GM23338 (cell line): ENCODE results near the gene TANGO2. TPM values are rescaled to one million over a fixed set of nuclear protein-coding genes. Genes with fewer than 3 reads are reported as not detected.

Experiments used
- ATAC-seq: fragments of 200-7000 bp; cut with Tn5 transposase; 3 replicates; pipeline ENCODE4 v1.9.1; 2020
- DNase-seq: peaks from one replicate; pipeline ENCODE4 v3.0.0-alpha.2; 2015; ENCODE audit warnings: low spot score
- H2AFZ ChIP-seq: fragments of 200-600 bp; sonication (generic); 2 replicates; pipeline ENCODE4 v1.8.0; 2016; ENCODE audit warnings: antibody characterized with exemption, mild to moderate bottlenecking, moderate library complexity
- H3F3A ChIP-seq: fragments of 200-600 bp; sonication (generic); replicated peaks from 2 replicates; pipeline ENCODE4 v1.8.0; 2017; ENCODE audit warnings: antibody characterized with exemption, mixed run types, low read depth
- H3K27ac ChIP-seq: fragments of 200-600 bp; sonication (generic); 2 replicates; pipeline ENCODE4 v1.6.1; 2016; ENCODE audit warnings: low read depth
- H3K27me3 ChIP-seq: fragments of 200-600 bp; sonication (generic); 2 replicates; pipeline ENCODE4 v1.8.0; 2016; ENCODE audit warnings: mild to moderate bottlenecking, mixed run types, moderate library complexity; ENCODE audit not compliant: insufficient read depth
- H3K36me3 ChIP-seq: fragments of 200-600 bp; sonication (generic); 2 replicates; pipeline ENCODE4 v1.8.0; 2016; ENCODE audit warnings: mild to moderate bottlenecking; ENCODE audit not compliant: insufficient read depth
- H3K4me1 ChIP-seq: fragments of 200-600 bp; sonication (generic); 2 replicates; pipeline ENCODE4 v1.8.0; 2016; ENCODE audit warnings: mild to moderate bottlenecking, moderate library complexity; ENCODE audit not compliant: insufficient read depth
- H3K4me2 ChIP-seq: fragments of 200-600 bp; sonication (generic); 2 replicates; pipeline ENCODE4 v1.7.1; 2017; ENCODE audit warnings: mixed run types
- H3K4me3 ChIP-seq: fragments of 200-600 bp; sonication (generic); 2 replicates; pipeline ENCODE4 v1.6.1; 2016; ENCODE audit warnings: mixed run types
- H3K79me2 ChIP-seq: fragments of 200-600 bp; sonication (generic); replicated peaks from 2 replicates; pipeline ENCODE4 v1.8.0; 2017; ENCODE audit warnings: mild to moderate bottlenecking; ENCODE audit not compliant: insufficient read depth
- H3K9me2 ChIP-seq: fragments of 200-600 bp; sonication (generic); 2 replicates; pipeline ENCODE4 v1.8.0; 2017; ENCODE audit not compliant: insufficient read depth
- H4K20me1 ChIP-seq: fragments of 200-600 bp; sonication (generic); replicated peaks from 2 replicates; pipeline ENCODE4 v1.8.0; 2017; ENCODE audit warnings: mild to moderate bottlenecking; ENCODE audit not compliant: insufficient read depth
- H3K27ac Mint-ChIP-seq: 2 replicates; pipeline ENCODE4 v1.8.0; 2020; ENCODE audit warnings: inconsistent platforms, mild to moderate bottlenecking, moderate library complexity, mixed read lengths
- H3K27me3 Mint-ChIP-seq: 3 replicates; pipeline ENCODE4 v1.8.0; 2022; ENCODE audit warnings: low read depth, mild to moderate bottlenecking, moderate library complexity, mixed read lengths, inconsistent platforms; ENCODE audit not compliant: insufficient read depth, poor library complexity
- H3K36me3 Mint-ChIP-seq: 3 replicates; pipeline ENCODE4 v1.8.0; 2021; ENCODE audit warnings: low read depth, mild to moderate bottlenecking, inconsistent platforms, moderate library complexity, mixed read lengths
- H3K4me1 Mint-ChIP-seq: 3 replicates; pipeline ENCODE4 v1.8.0; 2020; ENCODE audit warnings: mild to moderate bottlenecking, inconsistent platforms, mixed read lengths
- H3K4me3 Mint-ChIP-seq: 3 replicates; pipeline ENCODE4 v1.8.0; 2021; ENCODE audit warnings: moderate library complexity, mild to moderate bottlenecking, inconsistent platforms, mixed read lengths
- H3K9me3 Mint-ChIP-seq: 3 replicates; pipeline ENCODE4 v1.8.0; 2020; ENCODE audit warnings: moderate library complexity, mild to moderate bottlenecking, inconsistent platforms, mixed read lengths
- CREB1 ChIP-seq: fragments of 250-450 bp; sonication (Bioruptor Pico); IDR thresholded peaks from 2 replicates; pipeline ENCODE4 v1.5.0; 2020; ENCODE audit warnings: low read depth, mild to moderate bottlenecking, moderate library complexity
- CTCF ChIP-seq, 2 experiments: fragments of 200-600 bp in 1 of 2; sonication (generic) in 1 of 2; conservative IDR thresholded peaks; 2 replicates each; pipeline versions ENCODE4 v1.5.1 to v1.6.1; 2016 to 2017; ENCODE audit warnings: antibody characterized with exemption in 2 of 2, low read depth in 2 of 2, mild to moderate bottlenecking in 2 of 2, moderate library complexity in 1 of 2
- EZH2phosphoT487 ChIP-seq: fragments of 200-600 bp; sonication (generic); IDR thresholded peaks from one replicate; pipeline ENCODE4 v1.8.1; 2018; ENCODE audit warnings: antibody characterized with exemption; ENCODE audit not compliant: unreplicated experiment
- JUNB ChIP-seq: IDR thresholded peaks from one replicate; pipeline ENCODE4 v1.6.1; 2016; ENCODE audit warnings: antibody characterized with exemption; ENCODE audit not compliant: unreplicated experiment
- NANOG ChIP-seq: IDR thresholded peaks from 2 replicates; pipeline ENCODE4 v1.6.1; 2016; ENCODE audit warnings: antibody characterized with exemption, borderline replicate concordance
- STAT1 ChIP-seq: IDR thresholded peaks from one replicate; pipeline ENCODE4 v1.6.1; 2016; ENCODE audit warnings: antibody characterized with exemption; ENCODE audit not compliant: unreplicated experiment
- polyA plus RNA-seq: library from polyadenylated mRNA; unstranded; fragments of >200 nt; fragmentation: Nextera tagmentation; extraction: Ambion mirVana; gene quantifications from 2 replicates; pipeline ENCODE4 v1.2.1, GENCODE V29; 2016
- total RNA-seq: library from RNA; depleted of rRNA; stranded (reverse); fragments of >200 nt; shearing (Covaris generic); gene quantifications from 2 replicates; pipeline ENCODE4 v1.2.3, GENCODE V29; 2014
- TF ChIP-seq, protein P1 (sequence below): fragments of 250-450 bp; sonication (Bioruptor Pico); IDR thresholded peaks from 2 replicates; pipeline ENCODE4 v1.5.0; 2020; ENCODE audit warnings: mild to moderate bottlenecking, moderate library complexity
- TF ChIP-seq, protein P2 (sequence below): IDR thresholded peaks from 2 replicates; pipeline ENCODE4 v1.6.1; 2016; ENCODE audit warnings: antibody characterized with exemption

The TANGO2 gene
- total and polyA plus RNA-seq, 2 experiments from 2014 or later: 6.9 to 15.0 TPM

DNA sequence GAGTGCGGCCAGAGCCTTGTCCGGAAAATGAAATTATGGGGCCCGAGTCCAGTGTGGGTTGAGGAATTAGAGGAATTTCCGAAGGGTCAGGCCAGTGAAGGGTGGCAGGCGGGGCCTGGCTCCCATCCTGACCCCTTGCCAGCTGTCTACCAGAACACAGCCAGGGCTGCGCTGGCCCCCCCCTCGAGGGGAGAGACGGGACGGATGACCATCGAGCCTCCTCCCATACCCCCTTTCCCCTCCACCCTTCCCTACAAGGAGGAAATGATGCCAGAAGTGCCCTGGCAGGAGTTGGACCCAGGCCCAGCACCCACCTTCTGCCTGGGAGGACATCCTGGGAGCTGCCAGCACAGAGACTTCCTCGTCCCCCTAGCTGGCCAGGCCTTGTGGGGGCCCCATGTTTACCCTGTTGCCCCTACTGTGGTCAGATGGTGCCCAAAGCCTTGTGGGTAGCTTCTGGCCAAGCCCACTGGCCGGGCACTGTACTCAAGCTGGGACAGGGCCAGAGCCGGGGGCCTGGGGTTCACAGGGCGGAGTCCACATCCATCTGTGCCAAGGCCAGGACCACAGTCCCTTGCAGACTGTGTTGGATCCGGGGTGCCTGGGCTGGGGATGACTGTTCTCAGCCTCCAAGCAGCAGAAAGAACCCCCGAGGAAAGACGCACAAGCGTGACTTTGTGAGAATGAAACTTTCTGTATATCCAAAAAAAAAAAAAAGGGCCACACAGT, 25.1 kb upstream of the TANGO2 start:
- TF ChIP-seq EZH2phosphoT487 (no peak), STAT1 (no peak), CTCF (conservative IDR thresholded peaks at IDR 0.05; ENCODE audit: low read depth in 2 of 2) (no peak), NANOG (no peak), CREB1 (no peak), JUNB (no peak)
- peaks cover 17% of the 10 kb centered on the region for H3K4me1 ChIP-seq

GRCh38 chr22:19996694-19997384, 24.1 kb upstream of the TANGO2 start:
- Histone ChIP-seq H3F3A (no peaks in the 10 kb centered on the region), H3K4me3 (no peak overlapping the region), H4K20me1 (no peaks in the 10 kb centered on the region), H3K27ac (no peak overlapping the region), H3K36me3 (no peaks in the 10 kb centered on the region), H3K4me1 (peaks cover 17% of the 10 kb centered on the region), H3K79me2 (no peaks in the 10 kb centered on the region), H3K4me2 (no peak overlapping the region), H2AFZ (no peak overlapping the region), H3K27me3 (no peaks in the 10 kb centered on the region), H3K9me2 (no peaks in the 10 kb centered on the region)
- no peak for DNase-seq
- Mint-ChIP-seq H3K36me3 (no peaks in the 10 kb centered on the region), H3K27ac (0 out of 2 replicates have a peak overlapping the region, but pooled peaks have one; percentile 70), H3K4me1 (peaks cover 28% of the 10 kb centered on the region), H3K4me3 (no peak overlapping the region), H3K9me3 (no peaks in the 10 kb centered on the region), H3K27me3 (peaks cover 9% of the 10 kb centered on the region)
- ATAC-seq: no peak
- TF ChIP-seq CTCF (conservative IDR thresholded peaks at IDR 0.05; ENCODE audit: low read depth in 2 of 2) (no peak), JUNB (no peak), STAT1 (no peak)
- TF ChIP-seq, protein P1, sequence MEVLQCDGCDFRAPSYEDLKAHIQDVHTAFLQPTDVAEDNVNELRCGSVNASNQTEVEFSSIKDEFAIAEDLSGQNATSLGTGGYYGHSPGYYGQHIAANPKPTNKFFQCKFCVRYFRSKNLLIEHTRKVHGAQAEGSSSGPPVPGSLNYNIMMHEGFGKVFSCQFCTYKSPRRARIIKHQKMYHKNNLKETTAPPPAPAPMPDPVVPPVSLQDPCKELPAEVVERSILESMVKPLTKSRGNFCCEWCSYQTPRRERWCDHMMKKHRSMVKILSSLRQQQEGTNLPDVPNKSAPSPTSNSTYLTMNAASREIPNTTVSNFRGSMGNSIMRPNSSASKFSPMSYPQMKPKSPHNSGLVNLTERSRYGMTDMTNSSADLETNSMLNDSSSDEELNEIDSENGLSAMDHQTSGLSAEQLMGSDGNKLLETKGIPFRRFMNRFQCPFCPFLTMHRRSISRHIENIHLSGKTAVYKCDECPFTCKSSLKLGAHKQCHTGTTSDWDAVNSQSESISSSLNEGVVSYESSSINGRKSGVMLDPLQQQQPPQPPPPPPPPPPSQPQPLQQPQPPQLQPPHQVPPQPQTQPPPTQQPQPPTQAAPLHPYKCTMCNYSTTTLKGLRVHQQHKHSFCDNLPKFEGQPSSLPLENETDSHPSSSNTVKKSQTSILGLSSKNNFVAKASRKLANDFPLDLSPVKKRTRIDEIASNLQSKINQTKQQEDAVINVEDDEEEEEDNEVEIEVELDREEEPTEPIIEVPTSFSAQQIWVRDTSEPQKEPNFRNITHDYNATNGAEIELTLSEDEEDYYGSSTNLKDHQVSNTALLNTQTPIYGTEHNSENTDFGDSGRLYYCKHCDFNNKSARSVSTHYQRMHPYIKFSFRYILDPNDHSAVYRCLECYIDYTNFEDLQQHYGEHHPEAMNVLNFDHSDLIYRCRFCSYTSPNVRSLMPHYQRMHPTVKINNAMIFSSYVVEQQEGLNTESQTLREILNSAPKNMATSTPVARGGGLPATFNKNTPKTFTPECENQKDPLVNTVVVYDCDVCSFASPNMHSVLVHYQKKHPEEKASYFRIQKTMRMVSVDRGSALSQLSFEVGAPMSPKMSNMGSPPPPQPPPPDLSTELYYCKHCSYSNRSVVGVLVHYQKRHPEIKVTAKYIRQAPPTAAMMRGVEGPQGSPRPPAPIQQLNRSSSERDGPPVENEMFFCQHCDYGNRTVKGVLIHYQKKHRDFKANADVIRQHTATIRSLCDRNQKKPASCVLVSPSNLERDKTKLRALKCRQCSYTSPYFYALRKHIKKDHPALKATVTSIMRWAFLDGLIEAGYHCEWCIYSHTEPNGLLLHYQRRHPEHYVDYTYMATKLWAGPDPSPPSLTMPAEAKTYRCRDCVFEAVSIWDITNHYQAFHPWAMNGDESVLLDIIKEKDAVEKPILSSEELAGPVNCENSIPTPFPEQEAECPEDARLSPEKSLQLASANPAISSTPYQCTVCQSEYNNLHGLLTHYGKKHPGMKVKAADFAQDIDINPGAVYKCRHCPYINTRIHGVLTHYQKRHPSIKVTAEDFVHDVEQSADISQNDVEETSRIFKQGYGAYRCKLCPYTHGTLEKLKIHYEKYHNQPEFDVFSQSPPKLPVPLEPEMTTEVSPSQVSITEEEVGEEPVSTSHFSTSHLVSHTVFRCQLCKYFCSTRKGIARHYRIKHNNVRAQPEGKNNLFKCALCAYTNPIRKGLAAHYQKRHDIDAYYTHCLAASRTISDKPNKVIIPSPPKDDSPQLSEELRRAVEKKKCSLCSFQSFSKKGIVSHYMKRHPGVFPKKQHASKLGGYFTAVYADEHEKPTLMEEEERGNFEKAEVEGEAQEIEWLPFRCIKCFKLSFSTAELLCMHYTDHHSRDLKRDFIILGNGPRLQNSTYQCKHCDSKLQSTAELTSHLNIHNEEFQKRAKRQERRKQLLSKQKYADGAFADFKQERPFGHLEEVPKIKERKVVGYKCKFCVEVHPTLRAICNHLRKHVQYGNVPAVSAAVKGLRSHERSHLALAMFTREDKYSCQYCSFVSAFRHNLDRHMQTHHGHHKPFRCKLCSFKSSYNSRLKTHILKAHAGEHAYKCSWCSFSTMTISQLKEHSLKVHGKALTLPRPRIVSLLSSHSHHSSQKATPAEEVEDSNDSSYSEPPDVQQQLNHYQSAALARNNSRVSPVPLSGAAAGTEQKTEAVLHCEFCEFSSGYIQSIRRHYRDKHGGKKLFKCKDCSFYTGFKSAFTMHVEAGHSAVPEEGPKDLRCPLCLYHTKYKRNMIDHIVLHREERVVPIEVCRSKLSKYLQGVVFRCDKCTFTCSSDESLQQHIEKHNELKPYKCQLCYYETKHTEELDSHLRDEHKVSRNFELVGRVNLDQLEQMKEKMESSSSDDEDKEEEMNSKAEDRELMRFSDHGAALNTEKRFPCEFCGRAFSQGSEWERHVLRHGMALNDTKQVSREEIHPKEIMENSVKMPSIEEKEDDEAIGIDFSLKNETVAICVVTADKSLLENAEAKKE (CRISPR knock-in tag): no peak
- TF ChIP-seq, protein P2, sequence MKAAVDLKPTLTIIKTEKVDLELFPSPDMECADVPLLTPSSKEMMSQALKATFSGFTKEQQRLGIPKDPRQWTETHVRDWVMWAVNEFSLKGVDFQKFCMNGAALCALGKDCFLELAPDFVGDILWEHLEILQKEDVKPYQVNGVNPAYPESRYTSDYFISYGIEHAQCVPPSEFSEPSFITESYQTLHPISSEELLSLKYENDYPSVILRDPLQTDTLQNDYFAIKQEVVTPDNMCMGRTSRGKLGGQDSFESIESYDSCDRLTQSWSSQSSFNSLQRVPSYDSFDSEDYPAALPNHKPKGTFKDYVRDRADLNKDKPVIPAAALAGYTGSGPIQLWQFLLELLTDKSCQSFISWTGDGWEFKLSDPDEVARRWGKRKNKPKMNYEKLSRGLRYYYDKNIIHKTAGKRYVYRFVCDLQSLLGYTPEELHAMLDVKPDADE: no peak

More for the DNA sequence above, 25.1 kb upstream of the TANGO2 start:
- Mint-ChIP-seq H3K27ac (no peak overlapping the region), H3K27me3 (peaks cover 9% of the 10 kb centered on the region), H3K9me3 (no peaks in the 10 kb centered on the region), H3K36me3 (no peaks in the 10 kb centered on the region), H3K4me3 (no peak overlapping the region), H3K4me1 (peaks cover 21% of the 10 kb centered on the region)
- Histone ChIP-seq H2AFZ (no peak overlapping the region), H3K4me3 (no peak overlapping the region), H3K27ac (no peak overlapping the region), H4K20me1 (no peaks in the 10 kb centered on the region), H3K4me2 (no peak overlapping the region), H3K9me2 (no peaks in the 10 kb centered on the region), H3K79me2 (no peaks in the 10 kb centered on the region), H3K36me3 (no peaks in the 10 kb centered on the region), H3K27me3 (no peaks in the 10 kb centered on the region), H3F3A (no peaks in the 10 kb centered on the region)
- ATAC-seq: no peak
- no peak for DNase-seq
